K562 (cell line): Measurements from ENCODE around the gene RNASEH2C. TPM values are rescaled to one million over a fixed set of nuclear protein-coding genes. Genes with fewer than 3 reads are reported as not detected.
"Not testable (repeated sequence)": the region's sequence is repeated elsewhere in the genome, so short reads cannot be mapped to it uniquely, and the experiment has no call there.

Source experiments
- ATAC-seq: fragments of 200-7000 bp; cut with Tn5 transposase; 3 replicates; pipeline ENCODE4 v1.9.1; 2020; ENCODE audit warnings: moderate library complexity
- BruUV-seq: library from RNA; stranded (reverse); fragments of 400-500 nt; replicated peaks from 2 replicates; lab custom pipeline; 2021; lab: Mats Ljungman, UMichigan
- CTCF ChIA-PET: fragments of 300-600 bp; formaldehyde crosslinking; extraction: SDS; loops from one replicate; lab custom pipeline; 2021; ENCODE audit warnings: low intra/inter-chr PET ratio; lab: Yijun Ruan, JAX
- POLR2A ChIA-PET: fragments of 300-600, 350-650 bp; sonication (Branson Sonifier 250); formaldehyde crosslinking; extraction: SDS; loops from one replicate; lab custom pipeline; 2021; ENCODE audit warnings: antibody characterized with exemption, inconsistent platforms; lab: Yijun Ruan, JAX
- DNase-seq, 4 experiments: peaks; one replicate each; pipeline versions ENCODE4 v3.0.0 to v3.0.0-alpha.2; 2011 to 2018; ENCODE audit warnings: low spot score in 3 of 4, mixed read lengths in 3 of 4; ENCODE audit errors: extremely low read depth in 1 of 4
- FAIRE-seq: peaks from 2 replicates; lab custom pipeline; 2011; peaks lifted over from hg19 to GRCh38; lab: Jason Lieb, UNC
- H2AFZ ChIP-seq: 2 replicates; pipeline ENCODE4 v1.6.0; 2011; ENCODE audit warnings: low read depth, low read length, control low read depth, inconsistent platforms
- H3K27ac ChIP-seq: fragments of 200-600 bp; 3 replicates; pipeline ENCODE4 v1.8.0; 2011; ENCODE audit warnings: low read depth, mild to moderate bottlenecking, control low read depth, inconsistent platforms, low read length, moderate library complexity, mixed read lengths; ENCODE audit errors: extremely low read depth
- H3K27me3 ChIP-seq, 2 experiments: fragments of 300-600 bp in 1 of 2; 2 replicates in 1 of 2; 3 replicates in 1 of 2; pipeline versions ENCODE4 v1.6.0 to v1.8.0; 2011; ENCODE audit warnings: inconsistent platforms in 2 of 2, low read length in 2 of 2, mild to moderate bottlenecking in 1 of 2, mixed read lengths in 1 of 2, moderate library complexity in 1 of 2; ENCODE audit not compliant: control insufficient read depth in 2 of 2, insufficient read depth in 2 of 2
- H3K36me3 ChIP-seq: fragments of 300-600 bp; 3 replicates; pipeline ENCODE4 v1.8.0; 2011; ENCODE audit warnings: mild to moderate bottlenecking, low read length, inconsistent platforms; ENCODE audit not compliant: control insufficient read depth, insufficient read depth
- H3K4me1 ChIP-seq, 2 experiments: fragments of 200-600 bp in 1 of 2; replicated peaks in 1 of 2; 2 replicates in 1 of 2; 3 replicates in 1 of 2; pipeline versions ENCODE4 v1.5.1 to v1.8.0; 2011; ENCODE audit warnings: inconsistent platforms in 2 of 2, low read length in 2 of 2, mild to moderate bottlenecking in 1 of 2, mixed read lengths in 1 of 2, moderate library complexity in 1 of 2; ENCODE audit not compliant: control insufficient read depth in 2 of 2, insufficient read depth in 2 of 2
- H3K4me2 ChIP-seq: 2 replicates; pipeline ENCODE4 v1.6.1; 2011; ENCODE audit warnings: low read length, control low read depth, inconsistent platforms, mixed read lengths; ENCODE audit not compliant: insufficient read depth
- H3K4me3 ChIP-seq: fragments of 200-600 bp; sonication (generic), shearing (Covaris generic); 2 replicates; pipeline ENCODE4 v1.5.1; 2016; ENCODE audit warnings: control low read depth, inconsistent platforms
- H3K79me2 ChIP-seq: fragments of 200-600 bp; 3 replicates; pipeline ENCODE4 v1.8.0; 2011; ENCODE audit warnings: low read length, inconsistent platforms; ENCODE audit not compliant: control insufficient read depth, insufficient read depth
- H3K9ac ChIP-seq, 2 experiments: 2 replicates each; pipeline versions ENCODE4 v1.6.0 to v1.6.1; 2011; ENCODE audit warnings: low read depth in 2 of 2, low read length in 2 of 2, control low read depth in 1 of 2, inconsistent platforms in 1 of 2, mild to moderate bottlenecking in 1 of 2, mixed read lengths in 1 of 2; ENCODE audit not compliant: insufficient read depth in 1 of 2
- H3K9me1 ChIP-seq: one replicate; pipeline ENCODE4 v1.6.0; 2011; ENCODE audit warnings: inconsistent platforms, mild to moderate bottlenecking, low read length, moderate library complexity; ENCODE audit not compliant: control insufficient read depth, insufficient read depth
- H3K9me3 ChIP-seq: replicated peaks from 2 replicates; pipeline ENCODE4 v1.5.1; 2011; ENCODE audit warnings: low read depth, low read length, inconsistent platforms; ENCODE audit not compliant: control insufficient read depth, insufficient read depth
- H4K20me1 ChIP-seq: replicated peaks from 2 replicates; pipeline ENCODE4 v1.6.1; 2011; ENCODE audit warnings: low read length, inconsistent platforms, mixed read lengths; ENCODE audit not compliant: control insufficient read depth, insufficient read depth
- CBFB ChIP-seq: sonication (generic); formaldehyde crosslinking; IDR thresholded peaks from 2 replicates; pipeline ENCODE4 v1.4.0; 2020; ENCODE audit warnings: mild to moderate bottlenecking, missing genetic modification reagents
- EWSR1 ChIP-seq: fragments of 450-650 bp; IDR thresholded peaks from 2 replicates; pipeline ENCODE4 v1.6.1; 2018; ENCODE audit warnings: borderline replicate concordance, mild to moderate bottlenecking, low read depth, moderate library complexity; ENCODE audit not compliant: partially characterized antibody
- JUN ChIP-seq, 2 experiments: sonication (generic) in 1 of 2; formaldehyde crosslinking in 1 of 2; IDR thresholded peaks; 2 replicates each; pipeline versions ENCODE4 v1.6.1 to v1.8.0; 2012 to 2022; ENCODE audit warnings: borderline replicate concordance in 2 of 2, mild to moderate bottlenecking in 2 of 2, improper control_type of control experiment in 1 of 2, low read depth in 1 of 2, low read length in 1 of 2, missing genetic modification reagents in 1 of 2
- NFYB ChIP-seq: IDR thresholded peaks from 2 replicates; pipeline ENCODE4 v1.6.1; 2011; ENCODE audit warnings: mild to moderate bottlenecking, moderate library complexity; ENCODE audit not compliant: insufficient read length; ENCODE audit errors: extremely low read depth
- ZNF592 ChIP-seq: fragments of 450-650 bp; IDR thresholded peaks from 2 replicates; pipeline ENCODE4 v1.6.1; 2017; ENCODE audit warnings: antibody characterized with exemption, mild to moderate bottlenecking
- WGBS: fragments of 100-300 bp; shearing (Covaris generic); methylation state at CpG from one replicate; pipeline ENCODE4 v1.1.6; 2016; ENCODE audit warnings: low coverage, mixed read lengths; ENCODE audit not compliant: insufficient coverage; ENCODE audit errors: missing lambda C conversion rate; 5-methylcytosine and 5-hydroxymethylcytosine counted together
- in situ Hi-C: fragments of 300-500 bp; cut with MboI; formaldehyde crosslinking; loops from 4 replicates; pipeline ENCODE4 v1.15.0; 2018; ENCODE audit warnings: inconsistent platforms, mixed read lengths
- intact Hi-C: fragments of 100-400 bp; cut with micrococcal nuclease; formaldehyde crosslinking; loops from 2 replicates; pipeline ENCODE4 v1.14.2; 2022
- polyA plus RNA-seq, 8 experiments: library from polyadenylated mRNA; depleted of rRNA in 4 of 8; stranded (reverse) in 5 of 8; unstranded in 3 of 8; fragments of >200 nt; fragmentation: Nextera tagmentation in 2 of 8; fragmentation: Illumina TruSeq in 1 of 8; extraction: Ambion mirVana in 2 of 8; extraction: Trizol in 1 of 8; gene quantifications; 2 replicates each; pipeline versions ENCODE4 v1.2.1 to v1.2.3, GENCODE V29; 2011 to 2014; ENCODE audit warnings: inconsistent platforms in 1 of 8, missing spikeins in 1 of 8
- total RNA-seq, 7 experiments: library from RNA; depleted of rRNA in 6 of 7; stranded (reverse); fragments of >200 nt in 6 of 7; fragmentation: Illumina TruSeq in 2 of 7; extraction: Trizol in 2 of 7; gene quantifications; 2 replicates each; pipeline versions ENCODE4 v1.2.1 to v1.2.3, GENCODE V29; 2011 to 2021; ENCODE audit warnings: low replicate concordance in 1 of 7
- TF ChIP-seq, protein P1 (sequence below): IDR thresholded peaks from 2 replicates; pipeline ENCODE4 v1.6.1; 2012; ENCODE audit warnings: low read depth, low read length, improper control_type of control experiment, borderline replicate concordance

Gene RNASEH2C
- total and polyA plus RNA-seq, 9 of the 15 experiments (the other 6 are each of a cell fraction or from before 2014, with no cell fraction given) = 5.4 to 78.2 (median 15.6) TPM

DNA sequence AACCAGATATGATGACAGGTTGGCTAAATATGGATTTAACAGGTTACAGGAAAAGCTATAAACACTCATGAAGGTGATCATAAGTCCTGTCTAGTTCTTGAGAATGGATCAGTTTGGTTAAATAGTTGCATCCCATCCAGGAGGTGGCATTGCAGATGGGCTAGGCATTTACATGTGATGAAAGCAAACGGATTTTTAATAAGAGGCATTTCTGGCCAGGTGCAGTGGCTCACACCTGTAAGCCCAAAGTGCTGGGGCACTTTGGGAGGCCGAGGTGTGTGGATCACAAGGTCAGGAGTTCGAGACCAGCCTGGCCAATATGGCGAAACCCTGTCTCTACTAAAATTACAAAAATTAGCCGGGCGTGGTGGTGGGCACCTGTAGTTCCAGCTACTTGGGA, 37.1 kb downstream of the RNASEH2C start:
- FAIRE-seq, ATAC-seq, CTCF ChIA-PET, H4K20me1 ChIP-seq, H3K27ac ChIP-seq, intact Hi-C loops, DNase-seq, BruUV-seq, H2AFZ ChIP-seq, H3K79me2 ChIP-seq, H3K27me3 ChIP-seq, H3K4me1 ChIP-seq, H3K9me1 ChIP-seq, H3K36me3 ChIP-seq, H3K9ac ChIP-seq, H3K9me3 ChIP-seq, H3K4me2 ChIP-seq, H3K4me3 ChIP-seq, in situ Hi-C loops: not testable (repeated sequence)
- POLR2A ChIA-PET = interaction anchor here (0.7 kb wide), 1 partner anchor 8 kb away, joined by 4 read pairs; no protein-coding TSS in a partner anchor
- WGBS = 38% methylated on average over 6 of the region's 6 CpGs

- Histone ChIP-seq H3K9me1 (no peaks in the 10 kb centered on the region), H4K20me1 (no peaks in the 10 kb centered on the region), H3K4me3 (no peak overlapping the region), H3K27ac (no peak overlapping the region), H3K4me2 (no peak overlapping the region), H2AFZ (peak overlapping the region; percentile 83), H3K9me3 (no peaks in the 10 kb centered on the region), H3K36me3 (no peaks in the 10 kb centered on the region), H3K79me2 (no peaks in the 10 kb centered on the region), H3K9ac (no peak overlapping the region), H3K4me1 (no peaks in the 10 kb centered on the region; a peak in 1 of 5 replicates), H3K27me3 (no peaks in the 10 kb centered on the region; a peak in 1 of 5 replicates)
- ATAC-seq (no peak), DNase-seq (no peak), FAIRE-seq (no peak)
- WGBS = 69% methylated on average over 5 of the region's 5 CpGs
- POLR2A ChIA-PET = interaction anchor here (0.6 to 1.4 kb wide), 3 partner anchors 21 to 69 kb away, joined by 3 read pairs; no protein-coding TSS in a partner anchor
- CTCF ChIA-PET = no interaction called here
- in situ Hi-C loops (no loop called here), intact Hi-C loops (no loop called here)
- no TSS peak for BruUV-seq
- TF ChIP-seq EWSR1 = no peak
- TF ChIP-seq NFYB = no peak
- TF ChIP-seq JUN (IDR thresholded peaks at IDR 0.05; ENCODE audit: borderline replicate concordance, low read depth, low read length) = no peak
- no peak for TF ChIP-seq JUN (CRISPR knock-in tag; IDR thresholded peaks at IDR 0.05; ENCODE audit: borderline replicate concordance)
- TF ChIP-seq, protein P1, sequence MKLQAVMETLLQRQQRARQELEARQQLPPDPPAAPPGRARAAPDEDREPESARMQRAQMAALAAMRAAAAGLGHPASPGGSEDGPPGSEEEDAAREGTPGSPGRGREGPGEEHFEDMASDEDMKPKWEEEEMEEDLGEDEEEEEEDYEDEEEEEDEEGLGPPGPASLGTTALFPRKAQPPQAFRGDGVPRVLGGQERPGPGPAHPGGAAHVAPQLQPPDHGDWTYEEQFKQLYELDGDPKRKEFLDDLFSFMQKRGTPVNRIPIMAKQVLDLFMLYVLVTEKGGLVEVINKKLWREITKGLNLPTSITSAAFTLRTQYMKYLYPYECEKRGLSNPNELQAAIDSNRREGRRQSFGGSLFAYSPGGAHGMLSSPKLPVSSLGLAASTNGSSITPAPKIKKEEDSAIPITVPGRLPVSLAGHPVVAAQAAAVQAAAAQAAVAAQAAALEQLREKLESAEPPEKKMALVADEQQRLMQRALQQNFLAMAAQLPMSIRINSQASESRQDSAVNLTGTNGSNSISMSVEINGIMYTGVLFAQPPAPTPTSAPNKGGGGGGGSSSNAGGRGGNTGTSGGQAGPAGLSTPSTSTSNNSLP = no peak
- no peak for TF ChIP-seq CBFB (CRISPR knock-in tag)
- TF ChIP-seq ZNF592 = no peak
Observed at GRCh38 chr11:65680192-65680743, 40.3 kb downstream of the RNASEH2C start.
